Endothelial cell of umbilical vein (primary cell): ENCODE measurements around the gene NFATC3. TPM values are rescaled to one million over a fixed set of nuclear protein-coding genes. Genes with fewer than 3 reads are reported as not detected.

Experiments
- BruUV-seq: library from RNA; stranded (reverse); fragments of 400-500 nt; replicated peaks from 2 replicates; lab custom pipeline; 2021; lab: Mats Ljungman, UMichigan
- CTCF ChIA-PET: fragments of 300-600, 350-600 bp; sonication (Branson Sonifier 250); formaldehyde crosslinking; loops from one replicate; lab custom pipeline; 2021; ENCODE audit warnings: antibody characterized with exemption, inconsistent platforms; lab: Charles Lee
- POLR2A ChIA-PET: fragments of 300-600, 350-600 bp; sonication (Branson Sonifier 250); formaldehyde crosslinking; loops from one replicate; lab custom pipeline; 2021; ENCODE audit warnings: antibody characterized with exemption, inconsistent platforms; lab: Charles Lee
- DNase-seq: peaks from one replicate; pipeline ENCODE4 v3.0.0-alpha.2; 2011; ENCODE audit warnings: low read depth, low spot score
- FAIRE-seq: peaks from 2 replicates; lab custom pipeline; 2011; peaks lifted over from hg19 to GRCh38; lab: Jason Lieb, UNC
- H2AFZ ChIP-seq: 2 replicates; pipeline ENCODE4 v1.6.0; 2012; ENCODE audit warnings: low read depth, low read length, control low read depth, inconsistent platforms
- H3K27ac ChIP-seq: 2 replicates; pipeline ENCODE4 v1.5.1; 2011; ENCODE audit warnings: low read depth, mild to moderate bottlenecking, control low read depth, low read length, moderate library complexity; ENCODE audit not compliant: insufficient read depth
- H3K27me3 ChIP-seq, 2 experiments: 2 replicates each; pipeline versions ENCODE4 v1.6.0 to v1.6.1; 2011; ENCODE audit warnings: low read length in 2 of 2, mixed read lengths in 1 of 2; ENCODE audit not compliant: control insufficient read depth in 2 of 2, insufficient read depth in 2 of 2
- H3K36me3 ChIP-seq, 2 experiments: 2 replicates in 1 of 2; 3 replicates in 1 of 2; pipeline ENCODE4 v1.5.1; 2011; ENCODE audit warnings: low read length in 2 of 2, mild to moderate bottlenecking in 1 of 2, moderate library complexity in 1 of 2; ENCODE audit not compliant: control insufficient read depth in 2 of 2, insufficient read depth in 2 of 2; ENCODE audit errors: extremely low read depth in 1 of 2
- H3K4me1 ChIP-seq: 3 replicates; pipeline ENCODE4 v1.5.1; 2011; ENCODE audit warnings: mild to moderate bottlenecking, low read length; ENCODE audit not compliant: control insufficient read depth, insufficient read depth; ENCODE audit errors: extremely low read depth
- H3K4me2 ChIP-seq: 2 replicates; pipeline ENCODE4 v1.6.1; 2011; ENCODE audit warnings: low read length, control low read depth, mixed read lengths; ENCODE audit not compliant: insufficient read depth
- H3K4me3 ChIP-seq, 3 experiments: fragments of 200-600 bp in 1 of 3; sonication (generic), shearing (Covaris generic) in 1 of 3; replicated peaks in 1 of 3; 2 replicates each; pipeline ENCODE4 v1.5.1; 2011 to 2016; ENCODE audit warnings: control low read depth in 3 of 3, low read length in 3 of 3, mild to moderate bottlenecking in 2 of 3, inconsistent platforms in 1 of 3, low read depth in 1 of 3, moderate library complexity in 1 of 3; ENCODE audit not compliant: insufficient read depth in 1 of 3
- H3K79me2 ChIP-seq: 2 replicates; pipeline ENCODE4 v1.6.0; 2012; ENCODE audit warnings: low read length, inconsistent platforms; ENCODE audit not compliant: control insufficient read depth, insufficient read depth
- H3K9ac ChIP-seq: replicated peaks from 2 replicates; pipeline ENCODE3; 2011; ENCODE audit warnings: low read length, control low read depth; ENCODE audit not compliant: insufficient read depth; ENCODE audit errors: extremely low read depth
- H3K9me1 ChIP-seq: replicated peaks from 3 replicates; pipeline ENCODE4 v1.6.0; 2011; ENCODE audit warnings: mild to moderate bottlenecking, low read length; ENCODE audit not compliant: control insufficient read depth, insufficient read depth; ENCODE audit errors: extremely low read depth
- H3K9me3 ChIP-seq: replicated peaks from 2 replicates; pipeline ENCODE4 v1.5.1; 2012; ENCODE audit warnings: low read length, inconsistent platforms; ENCODE audit not compliant: control insufficient read depth, insufficient read depth
- H4K20me1 ChIP-seq: replicated peaks from 2 replicates; pipeline ENCODE3; 2011; ENCODE audit warnings: mild to moderate bottlenecking, low read length; ENCODE audit not compliant: control insufficient read depth, insufficient read depth; ENCODE audit errors: extremely low read depth
- EZH2 ChIP-seq: IDR thresholded peaks from 2 replicates; pipeline ENCODE4 v1.6.1; 2012; ENCODE audit warnings: borderline replicate concordance, low read depth, mild to moderate bottlenecking, moderate library complexity, low read length, inconsistent platforms; ENCODE audit not compliant: severe bottlenecking
- FOS ChIP-seq: IDR thresholded peaks from 2 replicates; pipeline ENCODE4 v1.6.1; 2011; ENCODE audit warnings: mild to moderate bottlenecking, low read length, moderate library complexity, borderline replicate concordance; ENCODE audit not compliant: insufficient read depth
- GATA2 ChIP-seq: IDR thresholded peaks from 2 replicates; pipeline ENCODE4 v1.7.0; 2011; ENCODE audit warnings: low read depth, mild to moderate bottlenecking, moderate library complexity, mixed read lengths, low read length; ENCODE audit not compliant: insufficient read length, insufficient read depth
- JUN ChIP-seq: IDR thresholded peaks from 2 replicates; pipeline ENCODE4 v1.6.1; 2011; ENCODE audit warnings: borderline replicate concordance, low read depth; ENCODE audit not compliant: insufficient read length, insufficient read depth
- MYC ChIP-seq: IDR thresholded peaks from one replicate; pipeline ENCODE4 v1.6.1; 2011; ENCODE audit warnings: mild to moderate bottlenecking, low read depth, low read length
- POLR2A ChIP-seq: IDR thresholded peaks from 2 replicates; pipeline ENCODE4 v1.6.1; 2012; ENCODE audit warnings: low read depth, mild to moderate bottlenecking, control low read depth, low read length
- POLR2AphosphoS5 ChIP-seq: IDR thresholded peaks from 2 replicates; pipeline ENCODE4 v1.6.1; 2012; ENCODE audit warnings: low read depth, mild to moderate bottlenecking, control low read depth, low read length, moderate library complexity; ENCODE audit not compliant: insufficient read depth
- dilution Hi-C: fragments of 300-500 bp; cut with MboI; formaldehyde crosslinking; loops from one replicate; pipeline ENCODE4 v1.15.0; 2019; ENCODE audit warnings: low sequenced_read_pairs; ENCODE audit not compliant: extremely low pct_ligation_motif_present
- intact Hi-C: fragments of 100-400 bp; cut with micrococcal nuclease; formaldehyde crosslinking; loops from one replicate; pipeline ENCODE4 v1.10.0; 2022
- polyA plus RNA-seq, 4 experiments: library from polyadenylated mRNA; depleted of rRNA in 3 of 4; stranded (reverse) in 3 of 4; unstranded in 1 of 4; fragments of >200 nt; gene quantifications; 2 replicates each; pipeline versions ENCODE4 v1.2.1 to v1.2.3, GENCODE V29; 2011 to 2012; ENCODE audit warnings: missing spikeins in 1 of 4
- total RNA-seq: library from RNA; stranded (reverse); gene quantifications from 2 replicates; pipeline ENCODE4 v1.2.3, GENCODE V29; 2021
- TF ChIP-seq, protein P1 (sequence below), 2 donors: IDR thresholded peaks; 1 replicate in 1 of 2; 2 replicates in 1 of 2; pipeline ENCODE4 v1.5.1; 2011; ENCODE audit warnings: low read length in 2 of 2, mild to moderate bottlenecking in 2 of 2, moderate library complexity in 2 of 2, control low read depth in 1 of 2, inconsistent platforms in 1 of 2, low read depth in 1 of 2; ENCODE audit not compliant: insufficient read depth in 1 of 2; ENCODE audit errors: extremely low read depth in 1 of 2
- TF ChIP-seq, protein P2 (sequence below): IDR thresholded peaks from 2 replicates; pipeline ENCODE4 v1.6.1; 2011; ENCODE audit not compliant: insufficient read depth, insufficient read length

Gene NFATC3
- total and polyA plus RNA-seq, 2 donors (not counting 3 experiments of a cell fraction or from before 2014, with no cell fraction given) = 15.6 to 33.1 TPM

DNA sequence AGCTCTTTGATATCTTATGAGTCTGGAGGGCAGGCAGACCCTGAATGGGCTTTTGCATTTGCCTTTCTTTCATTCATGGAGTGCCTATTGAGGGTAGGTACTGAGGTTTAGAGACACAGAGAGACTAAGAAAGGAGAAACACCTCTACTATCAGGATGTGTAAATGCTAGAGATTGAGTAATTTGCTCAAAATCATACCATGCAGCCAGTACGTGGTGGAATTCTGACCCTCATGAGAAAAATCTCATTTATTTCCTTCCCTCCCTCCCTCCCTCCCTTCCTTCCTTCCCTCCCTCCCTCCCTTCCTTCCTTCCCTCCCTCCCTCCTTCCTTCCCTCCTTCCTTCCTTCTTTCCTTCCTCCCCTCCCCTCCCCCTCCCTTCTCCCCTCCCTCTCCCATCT lies 18.4 kb upstream of the NFATC3 start:
- CTCF ChIA-PET = interaction anchor here (2.9 to 5.4 kb wide), 3 partner anchors 10 to 251 kb away, joined by 14 to 34 read pairs (median 18); partner anchors contain the start of gene NFATC3

More for the DNA sequence above, 18.4 kb upstream of the NFATC3 start:
- DNase-seq (no peak), FAIRE-seq (no peak)
- intact Hi-C loops = no loop called here
- H2AFZ ChIP-seq = no peak overlapping the region
- dilution Hi-C loops = no loop called here
- TF ChIP-seq GATA2 (no peak), JUN (no peak), POLR2AphosphoS5 (no peak), MYC (no peak), POLR2A (no peak), EZH2 (no peak), FOS (no peak)
- TF ChIP-seq, protein P1, sequence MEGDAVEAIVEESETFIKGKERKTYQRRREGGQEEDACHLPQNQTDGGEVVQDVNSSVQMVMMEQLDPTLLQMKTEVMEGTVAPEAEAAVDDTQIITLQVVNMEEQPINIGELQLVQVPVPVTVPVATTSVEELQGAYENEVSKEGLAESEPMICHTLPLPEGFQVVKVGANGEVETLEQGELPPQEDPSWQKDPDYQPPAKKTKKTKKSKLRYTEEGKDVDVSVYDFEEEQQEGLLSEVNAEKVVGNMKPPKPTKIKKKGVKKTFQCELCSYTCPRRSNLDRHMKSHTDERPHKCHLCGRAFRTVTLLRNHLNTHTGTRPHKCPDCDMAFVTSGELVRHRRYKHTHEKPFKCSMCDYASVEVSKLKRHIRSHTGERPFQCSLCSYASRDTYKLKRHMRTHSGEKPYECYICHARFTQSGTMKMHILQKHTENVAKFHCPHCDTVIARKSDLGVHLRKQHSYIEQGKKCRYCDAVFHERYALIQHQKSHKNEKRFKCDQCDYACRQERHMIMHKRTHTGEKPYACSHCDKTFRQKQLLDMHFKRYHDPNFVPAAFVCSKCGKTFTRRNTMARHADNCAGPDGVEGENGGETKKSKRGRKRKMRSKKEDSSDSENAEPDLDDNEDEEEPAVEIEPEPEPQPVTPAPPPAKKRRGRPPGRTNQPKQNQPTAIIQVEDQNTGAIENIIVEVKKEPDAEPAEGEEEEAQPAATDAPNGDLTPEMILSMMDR (IDR thresholded peaks at IDR 0.05; ENCODE audit: extremely low read depth in 1 of 2, insufficient read depth in 1 of 2, low read depth in 1 of 2, low read length in 2 of 2) = no peak
- TF ChIP-seq, protein P2, sequence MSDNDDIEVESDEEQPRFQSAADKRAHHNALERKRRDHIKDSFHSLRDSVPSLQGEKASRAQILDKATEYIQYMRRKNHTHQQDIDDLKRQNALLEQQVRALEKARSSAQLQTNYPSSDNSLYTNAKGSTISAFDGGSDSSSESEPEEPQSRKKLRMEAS = no peak
- H3K9ac ChIP-seq = no peak overlapping the region
- H3K4me3 ChIP-seq = no peak overlapping the region
- no peak overlapping the region for H3K27ac ChIP-seq
- H3K9me1 ChIP-seq = no peaks in the 10 kb centered on the region
- POLR2A ChIA-PET = no interaction called here
- H3K9me3 ChIP-seq = no peaks in the 10 kb centered on the region
- no peaks in the 10 kb centered on the region for H4K20me1 ChIP-seq
- H3K4me1 ChIP-seq = peaks cover 19% of the 10 kb centered on the region
- peaks cover 0 to 7% of the 10 kb centered on the region in 2 experiments for H3K36me3 ChIP-seq
- BruUV-seq = no TSS peak
- no peak overlapping the region for H3K4me2 ChIP-seq
- H3K79me2 ChIP-seq = no peaks in the 10 kb centered on the region
- H3K27me3 ChIP-seq = no peaks in the 10 kb centered on the region
